Stimulated activated CD8-positive, alpha-beta memory T cell treated with anti-CD3 and anti-CD28 coated beads, Interleukin-4, amount 100 ng/mL, for 4 hours (primary cell): ENCODE data around the gene IFT81.
"Not testable (repeated sequence)": the region's sequence is repeated elsewhere in the genome, so short reads cannot be mapped to it uniquely, and the experiment has no call there.

Experiments
- DNase-seq, 2 donors: peaks; one replicate each; pipeline ENCODE4 v3.0.0-alpha.2; 2020; ENCODE audit warnings: low read depth in 2 of 2, low spot score in 1 of 2

The IFT81 gene

DNA sequence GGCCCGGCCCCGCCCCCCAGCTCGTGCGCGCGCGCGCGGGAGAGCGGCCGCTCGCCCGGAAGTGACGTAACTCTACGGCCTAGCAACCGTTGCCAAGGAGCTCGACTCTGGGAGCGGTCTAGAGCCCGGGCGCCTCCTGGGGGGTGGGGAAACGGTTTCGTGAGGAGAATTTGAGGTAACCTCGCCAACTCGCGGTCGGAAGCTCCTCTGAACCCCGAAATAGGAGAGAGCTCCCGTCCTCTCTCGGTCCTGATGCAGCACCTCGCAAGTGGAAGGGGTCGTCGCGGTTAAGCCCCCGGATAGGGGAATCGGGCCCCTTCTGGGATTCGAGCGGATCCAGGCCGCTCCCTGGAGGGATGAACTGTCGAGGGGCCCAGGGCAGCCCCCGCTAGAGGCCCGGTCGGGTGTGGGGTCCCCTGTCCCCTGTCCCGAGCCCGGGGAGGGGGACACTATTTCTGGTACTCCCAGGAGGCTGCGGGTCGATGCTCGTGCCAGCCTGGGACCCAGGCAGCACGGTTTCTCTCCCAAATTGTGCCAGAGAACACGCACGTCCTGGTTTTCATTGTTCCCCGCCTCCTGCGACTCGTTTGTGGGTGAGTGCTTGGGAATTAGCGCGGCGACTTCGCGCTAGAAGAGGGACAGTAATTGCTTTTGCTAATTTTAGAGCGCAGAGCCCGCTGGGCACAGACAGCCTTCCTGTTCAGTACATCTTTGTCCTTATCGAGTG, at the start of gene IFT81:
Gene IFT81 (plus strand): TSS at position 89 of the 727 bp plus-strand sequence. CDS start 3,024 bp downstream, outside the sequence.
- DNase-seq: peak; percentile 90 to 93

DNA sequence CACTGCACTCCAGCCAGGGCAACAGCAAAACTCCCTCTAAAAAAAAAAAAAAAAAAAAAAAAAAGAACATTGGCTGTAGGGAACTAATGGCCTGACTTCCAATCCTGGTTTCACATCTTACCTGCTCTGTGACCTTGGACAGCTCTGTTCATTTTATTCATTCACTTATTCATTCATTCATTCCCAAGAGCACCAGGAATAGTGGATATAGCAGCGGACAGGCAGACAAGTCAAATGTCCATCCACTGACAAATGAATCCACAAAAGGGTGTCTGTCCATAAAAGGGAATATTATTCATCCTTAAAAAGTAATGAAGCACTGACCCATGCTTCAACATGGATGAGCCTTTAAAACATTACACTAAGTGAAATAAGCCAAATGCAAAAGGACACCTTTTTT, 48.3 kb upstream of the IFT81 start:
- no peak for DNase-seq

GRCh38 chr12:110077800-110078199, 46.4 kb upstream of the IFT81 start:
- no peak for DNase-seq

DNA sequence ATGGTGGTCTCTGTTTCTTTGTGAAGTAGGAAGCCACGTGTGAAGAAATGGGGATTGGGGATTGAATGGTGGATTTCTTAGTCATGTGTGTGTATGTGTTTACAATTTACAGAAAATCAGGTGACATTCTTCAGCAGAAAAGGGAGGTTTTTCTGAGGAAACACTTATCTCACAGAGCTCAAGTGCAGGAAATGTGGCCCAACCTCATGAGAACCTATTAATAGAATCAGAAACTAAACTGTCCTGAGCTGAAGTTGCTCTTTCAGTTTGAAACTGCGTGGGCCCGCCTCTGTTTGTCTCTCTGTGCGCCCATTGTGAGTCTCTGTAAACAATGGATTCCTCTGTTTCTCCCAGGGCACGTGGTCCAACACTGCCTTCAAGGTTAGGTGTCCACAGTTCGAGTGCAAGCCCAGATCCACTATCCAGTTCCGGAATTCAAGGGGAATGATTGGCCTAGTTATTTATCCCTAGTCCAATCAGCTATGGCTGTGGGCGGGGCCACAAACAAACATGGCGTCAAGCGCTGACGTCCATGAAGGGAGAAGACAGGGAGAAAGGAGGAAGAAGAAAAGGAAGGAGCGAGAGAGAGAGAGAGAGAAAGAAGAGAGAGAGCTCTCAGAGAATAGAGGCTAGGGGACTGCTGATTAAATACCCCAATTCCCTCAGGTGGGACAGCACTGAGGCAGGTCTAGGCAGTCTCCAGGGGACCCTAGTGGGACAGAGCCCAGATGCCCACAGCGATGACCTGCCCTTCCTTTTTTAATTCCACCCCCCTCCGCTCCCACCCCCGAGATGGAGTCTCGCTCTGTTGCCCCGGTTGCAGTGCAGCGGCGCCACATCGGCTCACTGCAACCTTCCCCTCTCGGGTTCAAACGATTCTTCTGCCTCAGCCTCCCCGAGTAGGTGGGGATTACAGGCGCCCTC, 44.4 kb upstream of the IFT81 start:
- DNase-seq: peak; percentile 37

DNA sequence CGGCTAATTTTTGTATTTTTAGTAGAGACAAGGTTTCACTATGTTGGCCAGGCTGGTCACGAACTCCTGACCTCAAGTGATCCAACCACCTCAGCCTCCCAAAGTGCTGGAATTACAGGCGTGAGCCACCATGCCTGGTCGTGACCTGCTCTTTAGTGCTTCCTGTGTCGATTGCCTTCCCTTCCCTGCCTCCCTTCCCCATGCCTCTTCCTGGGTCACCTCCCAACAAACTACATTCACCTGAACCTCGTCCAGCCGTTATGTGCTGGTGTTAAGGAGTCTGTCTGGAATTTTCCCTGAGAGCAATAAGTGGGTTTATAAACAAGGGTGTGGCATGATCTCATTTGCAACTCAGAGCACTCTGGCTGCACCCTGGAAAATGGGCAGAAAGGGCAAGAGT, 43.7 kb upstream of the IFT81 start:
- DNase-seq: no peak

DNA sequence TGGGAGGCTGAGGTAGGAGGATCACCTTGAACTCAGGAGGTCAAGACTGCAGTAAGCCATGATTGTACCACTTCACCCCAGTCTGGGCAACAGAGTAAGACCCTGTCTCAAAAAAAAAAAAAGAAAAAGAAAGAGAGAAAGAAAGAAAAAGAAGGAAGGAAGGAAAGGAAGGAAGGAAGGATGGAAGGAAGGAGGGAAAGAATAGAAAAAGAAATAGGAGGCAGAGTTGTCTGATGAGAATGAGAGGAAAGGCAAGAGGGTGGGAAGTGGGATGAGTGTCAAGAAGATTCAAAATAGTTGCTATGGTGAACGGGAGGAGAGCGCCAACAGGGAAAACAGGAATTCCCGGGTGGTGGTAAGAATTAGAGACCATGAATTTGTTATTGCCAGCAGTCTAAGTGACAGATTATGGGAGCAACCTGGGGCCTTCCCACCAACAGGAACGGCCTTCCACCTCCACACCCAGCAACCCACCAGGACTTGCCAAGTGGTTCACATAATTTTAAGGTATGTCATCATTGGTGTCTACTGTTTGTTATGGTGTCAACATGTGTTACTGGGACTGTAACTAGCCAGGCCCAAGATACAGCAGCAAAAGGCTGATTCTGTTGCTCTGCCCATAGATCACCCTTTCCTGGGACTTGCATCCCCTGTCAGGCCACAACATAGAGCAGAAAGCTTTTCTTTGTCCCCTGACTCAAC, 39.7 kb upstream of the IFT81 start:
- DNase-seq: no peak

GRCh38 chr12:110088216-110088615, 35.9 kb upstream of the IFT81 start:
- not testable (repeated sequence) for DNase-seq

- no peak for DNase-seq
These were observed 35.2 kb upstream of the IFT81 start for GRCh38 chr12:110088936-110089335.

DNA sequence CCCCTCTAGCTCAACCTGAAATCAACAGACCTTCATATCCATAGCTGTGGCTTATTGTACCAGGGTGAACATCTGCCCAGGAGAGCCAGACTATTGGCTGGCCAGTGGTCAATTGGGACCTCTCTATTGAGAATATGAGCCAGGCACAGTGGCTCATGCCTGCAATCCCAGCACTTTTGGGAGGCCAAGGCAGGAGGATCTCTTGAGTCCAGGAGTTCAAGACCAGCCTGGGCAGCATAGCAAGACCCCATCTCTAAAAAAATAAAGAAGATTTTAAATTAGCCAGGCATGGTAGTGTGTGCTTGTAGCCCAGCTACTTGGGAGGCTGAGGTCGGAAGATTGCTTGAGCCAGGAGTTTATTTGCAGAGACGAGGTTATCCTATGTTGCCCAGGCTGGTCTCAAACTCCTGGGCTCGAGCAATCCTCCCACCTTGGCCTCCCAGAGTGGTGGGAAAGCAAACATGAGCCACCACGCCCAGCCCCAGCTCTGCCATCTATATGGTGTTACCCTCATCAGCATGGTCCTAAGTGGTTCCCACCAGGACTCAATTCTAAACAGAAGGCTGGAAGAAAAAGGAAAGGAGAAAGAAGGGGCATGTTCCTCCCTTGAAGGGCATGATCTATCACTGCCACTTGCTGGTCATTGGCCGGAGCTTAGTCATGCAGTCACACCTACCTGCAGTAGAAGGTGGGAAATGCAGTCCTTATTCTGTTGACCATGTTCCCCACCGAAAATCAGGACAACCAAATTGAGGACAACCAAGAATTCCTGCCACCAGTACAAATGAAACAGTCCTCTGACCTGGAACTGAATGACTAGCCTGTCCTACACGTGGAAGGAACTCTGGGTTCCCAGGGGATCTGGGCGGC, 33.7 kb upstream of the IFT81 start:
- DNase-seq: no peak

- DNase-seq: no peak
These were observed 32.9 kb upstream of the IFT81 start for GRCh38 chr12:110091136-110091711.

DNA sequence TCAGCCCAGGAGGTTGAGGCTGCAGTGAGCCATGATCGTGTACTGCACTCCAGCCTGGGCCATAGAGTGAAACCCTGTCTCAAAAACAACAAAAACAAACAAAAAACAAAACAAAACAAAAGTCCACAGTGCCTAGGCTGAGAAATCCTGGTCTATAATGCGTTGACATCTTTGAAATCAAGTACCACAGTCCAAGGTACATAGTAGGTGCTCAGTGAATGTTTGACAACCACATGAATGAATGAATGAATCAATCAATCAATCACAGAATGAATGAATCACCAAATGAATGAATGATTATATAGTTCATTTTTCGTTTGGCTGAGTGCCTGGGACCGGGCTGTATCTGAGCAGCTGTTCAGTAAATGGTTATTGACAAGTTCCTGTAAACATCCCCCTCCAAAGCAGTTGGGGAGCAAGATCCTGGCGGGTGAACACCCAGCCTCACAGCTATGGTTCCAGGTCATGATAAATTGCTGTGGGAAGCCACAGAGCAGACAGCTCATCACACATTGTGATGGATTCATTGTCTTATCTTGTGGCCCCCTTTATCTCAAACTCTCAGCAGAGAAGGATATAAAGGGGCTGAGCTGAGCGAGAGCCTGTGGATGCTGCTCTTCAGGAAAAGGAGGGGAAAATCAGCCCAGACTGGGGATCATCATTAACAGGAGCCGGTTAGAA, 30.4 kb upstream of the IFT81 start:
- DNase-seq: no peak

- DNase-seq: peak; percentile 32 to 49
These were observed 23.7 kb upstream of the IFT81 start for GRCh38 chr12:110100315-110100970.

DNA sequence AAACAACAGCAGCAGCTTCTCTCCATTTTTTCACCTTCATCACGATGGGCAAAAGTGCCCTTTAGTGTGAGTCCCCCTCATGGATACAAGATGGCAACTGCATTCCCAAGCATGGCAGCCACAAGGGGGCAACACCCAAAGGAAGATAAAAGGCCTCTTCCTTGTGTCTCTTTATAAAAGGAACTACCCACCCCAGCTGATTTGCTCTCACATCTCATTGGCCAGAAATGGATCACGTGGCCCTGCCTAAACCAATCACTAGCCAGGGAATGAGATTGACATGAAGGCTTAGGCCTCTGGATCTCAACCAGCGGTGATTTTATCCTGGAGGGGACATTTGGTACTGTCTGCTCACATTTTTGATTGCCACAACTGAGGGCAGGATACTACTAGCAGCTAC, 21.9 kb upstream of the IFT81 start:
- DNase-seq: no peak

DNA sequence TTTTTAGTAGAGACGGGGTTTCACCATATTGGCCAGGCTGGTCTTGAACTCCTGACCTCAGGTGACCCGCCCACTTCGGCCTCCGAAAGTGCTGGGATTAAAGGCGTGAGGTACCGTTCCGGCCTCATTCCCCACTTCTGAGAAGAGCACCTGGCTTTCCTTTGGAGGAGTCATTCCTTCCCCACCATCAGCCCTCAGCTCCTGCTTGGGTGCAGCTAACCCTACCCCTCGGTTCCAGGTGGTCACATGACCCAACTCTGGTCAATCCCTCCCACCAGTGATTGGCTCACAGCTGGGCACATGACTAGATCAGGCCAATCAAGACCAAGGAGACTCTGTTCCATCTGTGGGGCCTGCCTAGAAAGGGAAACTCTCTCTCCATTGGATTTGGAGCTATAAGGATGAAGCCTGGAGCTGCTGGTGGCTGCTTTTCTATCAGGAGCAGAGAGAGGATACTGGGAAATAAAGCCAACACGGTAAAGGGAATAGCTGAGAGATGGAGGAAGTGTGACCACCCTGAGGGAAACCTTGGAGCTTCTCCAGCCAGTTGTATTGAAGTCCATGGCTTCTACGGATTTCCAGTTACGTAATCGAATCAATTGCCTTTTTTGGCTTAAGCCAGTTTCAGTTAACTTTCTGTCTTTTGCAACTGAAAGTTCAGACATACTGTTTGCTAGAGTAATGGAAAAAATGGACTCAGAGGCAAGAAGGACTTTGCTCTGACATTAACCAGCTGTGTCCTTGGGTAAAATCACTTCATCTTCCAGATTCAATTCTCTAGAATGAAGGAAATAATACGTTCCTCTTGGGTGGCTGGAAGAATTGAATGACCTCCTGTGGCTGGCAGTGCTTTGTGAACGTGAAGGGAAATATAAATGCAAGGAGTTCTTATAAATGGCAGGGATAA, 19.7 kb upstream of the IFT81 start:
- no peak for DNase-seq

- no peak for DNase-seq
These were observed 19.0 kb upstream of the IFT81 start for GRCh38 chr12:110105159-110105558.

DNA sequence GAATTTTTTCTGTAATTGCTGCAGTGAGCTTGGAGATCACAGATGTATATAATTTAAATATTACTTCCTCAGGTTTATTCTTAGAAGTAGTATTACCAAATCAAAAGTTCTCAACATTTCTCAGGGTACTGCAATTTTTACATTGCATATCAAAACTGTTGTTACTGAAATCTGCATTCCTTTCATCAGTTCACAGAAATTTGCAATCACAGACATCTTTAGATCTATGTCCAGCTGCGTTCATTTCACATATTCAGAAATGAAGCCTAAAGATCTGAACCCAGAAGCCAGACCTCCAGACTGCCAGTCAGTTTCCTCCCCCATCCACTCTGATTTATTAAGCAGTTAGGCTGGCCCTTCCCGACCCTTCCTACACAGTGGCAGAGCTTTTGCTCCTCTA, 18.2 kb upstream of the IFT81 start:
- no peak for DNase-seq

- no peak for DNase-seq
These were observed 16.5 kb upstream of the IFT81 start for GRCh38 chr12:110107369-110108281.
